GM19468 (cell line): ENCODE data around the gene UNC13D.
"Not testable (repeated sequence)": the region's sequence is repeated elsewhere in the genome, so short reads cannot be mapped to it uniquely, and the experiment has no call there.

Source experiments
- ATAC-seq: cut with Tn5 transposase; IDR thresholded peaks from one replicate; pipeline ENCODE4 v1.9.1; 2021; ENCODE audit warnings: mild to moderate bottlenecking, moderate library complexity, moderate number of reproducible peaks; ENCODE audit not compliant: unreplicated experiment; ENCODE audit errors: extremely low read depth

The UNC13D gene

GRCh38 chr17:75875182-75875939 lies 31.2 kb upstream of the UNC13D start:
- ATAC-seq, result no peak

DNA sequence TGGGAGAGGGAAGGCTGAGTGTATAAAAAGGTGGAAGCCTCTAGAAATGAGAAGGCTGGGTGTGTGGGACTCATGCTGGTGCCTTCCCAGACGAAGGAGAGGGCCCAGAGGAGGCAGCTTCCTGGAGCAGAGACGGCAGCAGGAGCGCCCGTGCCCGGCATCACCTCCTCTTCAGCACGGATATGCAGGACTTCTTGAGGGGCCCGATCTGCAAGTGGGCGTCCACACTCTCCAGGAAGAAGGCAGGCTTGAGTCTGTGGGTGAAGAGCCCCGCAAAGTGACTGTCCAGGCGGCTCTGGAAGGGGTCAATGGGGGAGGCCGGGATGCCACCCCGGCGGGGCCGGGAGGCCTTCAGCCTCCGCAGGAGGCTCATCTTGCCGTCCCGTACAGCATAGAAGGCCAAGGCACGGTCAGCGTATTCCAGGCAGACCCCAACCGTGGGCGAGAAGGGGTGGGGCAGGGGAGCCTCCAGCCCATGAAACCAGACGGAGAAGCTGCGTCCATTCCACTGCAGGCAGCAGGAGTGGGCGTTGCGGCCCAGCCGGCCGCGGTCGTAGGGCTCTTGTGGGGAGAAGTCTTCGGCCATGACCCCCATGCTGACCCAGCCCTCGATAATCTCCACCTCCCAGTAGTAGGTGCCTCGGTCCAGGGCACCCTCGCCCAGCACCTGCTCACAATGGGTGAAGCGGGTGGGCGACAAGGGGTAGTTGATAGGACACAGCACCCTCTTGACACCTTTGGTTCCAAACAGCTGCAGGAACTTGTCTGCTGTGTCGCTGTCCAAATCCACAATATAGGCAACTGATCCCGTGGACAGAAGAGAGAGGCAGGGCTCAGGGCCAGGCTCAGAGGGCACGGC lies 30.3 kb upstream of the UNC13D start:
- no peak for ATAC-seq

GRCh38 chr17:75873587-75874322 lies 29.6 kb upstream of the UNC13D start:
- ATAC-seq, result no peak

DNA sequence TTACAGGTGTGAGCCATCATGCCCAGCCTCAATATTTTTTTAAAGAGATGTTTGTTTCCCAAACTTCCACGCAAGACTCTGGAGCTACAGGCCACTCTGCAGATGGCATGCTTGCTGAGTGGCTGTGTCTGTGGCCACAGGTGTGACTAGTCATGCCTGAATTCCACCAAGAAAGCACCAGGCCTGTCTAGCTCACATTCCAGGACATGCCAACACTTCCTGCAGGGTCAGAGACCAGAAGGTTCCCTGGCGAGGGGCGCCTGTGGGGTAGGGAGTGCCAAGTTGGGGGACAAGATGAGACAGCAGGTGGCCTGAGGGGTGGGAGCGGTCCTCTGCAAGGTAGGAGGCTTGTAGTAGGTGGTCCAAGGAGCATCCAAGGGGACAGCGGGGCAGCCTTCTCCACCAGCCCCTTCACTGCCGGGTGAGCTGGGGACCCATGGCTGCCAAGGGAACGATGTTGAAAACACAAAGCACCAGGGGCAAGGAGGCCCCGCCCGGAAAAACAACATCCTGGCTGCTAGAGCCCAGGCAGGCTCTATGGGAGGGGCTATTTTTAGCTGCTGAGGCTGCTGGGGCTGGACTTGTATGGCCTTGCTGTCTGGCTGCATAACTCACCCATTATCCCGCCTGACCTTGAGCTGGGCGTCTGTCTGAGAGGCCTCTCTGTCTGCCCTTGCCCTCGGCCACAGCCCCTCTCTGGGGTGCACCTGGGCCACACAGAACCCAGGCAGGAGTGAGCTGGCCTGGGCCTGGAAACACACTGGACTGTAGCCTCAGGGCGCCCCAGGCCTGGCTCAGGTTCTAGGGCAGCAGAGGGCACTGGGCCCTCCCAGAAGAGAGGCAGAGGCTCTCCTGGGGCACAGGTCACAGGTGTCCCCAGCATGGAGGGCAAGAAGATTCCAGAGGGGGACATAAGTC lies 28.5 kb upstream of the UNC13D start:
- no peak for ATAC-seq

DNA sequence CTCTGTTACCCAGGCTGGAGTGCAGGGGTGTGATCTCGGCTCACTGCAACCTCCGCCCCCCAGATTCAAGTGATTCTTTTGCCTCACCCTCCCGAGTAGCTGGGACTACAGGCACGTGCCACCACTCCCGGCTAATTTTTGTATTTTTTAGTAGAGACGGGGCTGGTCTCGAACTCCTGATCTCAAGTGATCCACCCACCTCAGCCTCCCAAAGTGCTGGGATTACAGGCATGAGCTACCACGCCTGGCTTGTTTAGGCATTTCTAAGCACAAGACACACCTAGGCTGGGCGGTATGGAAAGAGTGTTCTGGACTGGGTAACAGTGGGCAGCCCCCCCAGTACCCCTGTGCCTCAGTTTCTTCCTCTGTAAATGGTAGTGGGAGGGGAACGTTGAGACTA lies 26.0 kb upstream of the UNC13D start:
- not testable (repeated sequence) for ATAC-seq

DNA sequence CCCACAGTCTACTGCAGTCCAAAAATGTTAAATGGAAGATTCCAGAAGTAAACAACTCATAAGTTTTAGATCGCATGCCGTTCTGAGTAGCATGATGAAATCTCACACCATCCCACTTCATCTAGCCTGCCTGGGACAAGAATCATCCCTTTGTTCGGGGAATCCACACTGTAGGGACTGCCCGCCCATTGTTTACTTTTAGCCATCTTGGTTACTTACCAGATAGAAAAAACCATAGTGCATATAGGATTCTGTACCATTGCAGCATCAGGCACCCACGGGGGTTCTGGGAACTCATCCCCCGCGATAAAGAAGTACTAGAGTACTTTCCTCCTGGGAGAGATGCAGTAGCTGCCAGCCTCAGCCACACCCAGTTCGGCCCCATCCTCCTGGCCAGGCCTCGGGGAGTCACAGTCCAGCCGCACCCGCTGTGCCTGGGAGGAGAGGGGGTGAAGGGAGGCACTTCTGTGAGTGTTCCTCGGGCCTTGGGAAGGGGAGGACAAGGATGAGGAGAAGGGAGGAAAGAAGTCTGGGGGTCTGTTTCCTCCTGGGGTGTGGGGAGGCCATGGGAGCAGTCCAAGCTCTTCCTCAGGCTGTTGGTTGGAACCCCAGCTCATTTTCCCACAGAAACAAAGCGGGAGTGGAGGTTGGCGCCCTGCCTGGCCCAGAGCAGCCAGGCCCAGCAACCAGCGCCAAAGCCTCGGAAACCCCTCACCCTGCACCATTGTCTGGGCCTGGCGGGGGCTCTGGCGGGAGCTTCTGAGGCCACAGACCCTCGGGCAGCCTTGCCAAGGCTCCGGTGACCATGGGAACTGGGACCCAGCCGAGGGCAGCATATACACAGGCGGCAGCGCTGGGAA lies 25.3 kb upstream of the UNC13D start:
- ATAC-seq, result no peak

DNA sequence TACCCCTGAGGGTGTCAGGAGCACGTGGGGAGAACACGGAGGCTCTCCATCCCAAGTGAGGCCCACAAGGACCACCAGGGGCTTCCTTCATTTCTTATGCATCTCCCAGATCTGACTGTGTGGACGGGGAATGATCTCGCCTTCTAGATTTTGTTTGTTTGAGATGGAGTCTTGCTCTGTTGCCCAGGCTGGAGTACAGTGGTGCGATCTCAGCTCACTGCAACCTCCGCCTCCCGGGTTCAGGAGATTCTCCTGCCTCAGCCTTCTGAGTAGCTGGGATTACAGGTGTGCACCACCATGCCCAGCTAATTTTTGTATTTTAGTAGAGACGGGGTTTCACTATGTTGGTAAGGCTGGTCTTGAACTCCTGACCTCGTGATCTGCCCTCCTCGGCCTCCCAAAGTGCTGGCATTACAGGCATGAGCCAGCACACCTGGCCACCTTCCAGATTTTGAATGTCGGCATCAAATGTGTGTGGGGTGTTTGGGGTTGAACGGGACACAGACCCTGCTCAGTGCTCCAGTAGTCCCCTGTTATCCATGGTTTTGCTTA lies 24.6 kb upstream of the UNC13D start:
- ATAC-seq, result not testable (repeated sequence)

DNA sequence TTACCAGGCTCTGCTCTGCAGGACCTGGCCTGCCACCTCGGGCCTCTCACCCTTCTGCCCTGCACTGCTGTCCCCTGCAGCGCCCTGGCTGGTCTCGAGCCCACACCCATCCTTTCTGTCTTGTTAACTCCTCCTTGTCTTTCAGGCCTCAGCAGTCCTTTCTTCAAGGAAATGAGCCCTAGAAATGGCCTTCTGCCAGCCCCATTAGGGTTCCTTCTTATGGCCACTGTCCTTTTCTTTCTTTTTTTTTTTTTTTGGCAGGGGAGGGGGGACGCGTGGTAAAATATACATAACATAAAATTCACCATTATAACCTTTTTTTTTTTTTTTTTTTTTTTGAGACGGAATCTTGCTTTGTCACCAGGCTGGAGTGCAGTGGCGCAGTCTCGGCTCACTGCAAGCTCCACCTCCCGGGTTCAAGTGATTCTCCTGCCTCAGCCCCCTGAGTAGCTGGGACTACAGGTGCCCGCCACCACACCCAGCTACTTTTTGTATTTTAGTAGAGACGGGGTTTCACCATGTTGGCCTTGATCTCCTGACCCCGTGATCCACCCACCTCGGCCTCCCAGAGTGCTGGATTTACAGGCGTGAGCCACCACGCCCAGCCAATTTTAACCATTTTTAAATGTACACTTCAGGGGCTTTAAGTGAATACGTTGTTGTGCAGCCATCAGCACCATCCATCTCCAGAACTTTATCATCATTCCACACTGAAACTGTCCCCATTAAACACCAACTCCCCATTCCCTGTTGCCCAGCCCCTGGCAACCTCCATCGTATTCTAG lies 21.4 kb upstream of the UNC13D start:
- not testable (repeated sequence) for ATAC-seq

DNA sequence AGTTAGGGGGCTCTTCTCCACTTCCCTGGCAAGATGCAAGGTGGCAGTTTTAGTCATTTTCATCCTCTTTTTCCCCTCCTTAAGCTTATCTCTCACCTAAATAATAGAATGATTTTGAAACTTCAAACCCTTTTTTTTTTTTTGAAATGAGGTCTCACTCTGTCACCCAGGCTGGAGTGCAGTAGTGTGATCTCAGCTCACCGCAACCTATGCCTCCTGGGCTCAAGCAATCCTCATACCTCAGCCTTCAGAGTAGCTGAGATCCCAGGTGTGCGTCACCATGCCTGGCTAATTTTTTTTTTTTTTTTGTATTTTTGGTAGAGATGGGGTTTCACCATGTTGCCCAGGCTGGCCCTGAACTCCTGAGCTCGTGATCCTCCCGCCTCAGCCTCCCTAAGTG lies 20.7 kb upstream of the UNC13D start:
- not testable (repeated sequence) for ATAC-seq

DNA sequence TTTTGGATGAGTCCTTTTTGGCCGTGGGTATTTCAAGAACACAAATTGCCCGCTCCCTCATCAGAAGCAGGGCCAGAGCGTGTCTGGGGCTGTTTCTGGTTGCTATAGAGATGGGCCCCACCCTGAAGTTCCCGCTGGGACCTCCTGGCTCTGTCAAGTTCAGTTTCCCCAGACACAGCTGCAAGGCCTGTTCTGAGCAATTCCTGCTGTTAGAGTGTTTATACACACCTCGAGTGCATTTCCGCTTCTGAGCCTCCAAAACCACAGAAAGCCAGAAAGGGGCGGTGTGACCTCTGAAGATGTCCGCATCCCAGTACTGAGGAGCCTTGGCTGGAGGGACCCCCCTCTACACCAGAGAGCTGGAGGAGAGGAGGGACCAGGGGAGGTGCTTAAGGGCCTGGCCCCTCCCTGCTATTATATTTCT lies 20.3 kb upstream of the UNC13D start:
- peak; percentile 60 for ATAC-seq

DNA sequence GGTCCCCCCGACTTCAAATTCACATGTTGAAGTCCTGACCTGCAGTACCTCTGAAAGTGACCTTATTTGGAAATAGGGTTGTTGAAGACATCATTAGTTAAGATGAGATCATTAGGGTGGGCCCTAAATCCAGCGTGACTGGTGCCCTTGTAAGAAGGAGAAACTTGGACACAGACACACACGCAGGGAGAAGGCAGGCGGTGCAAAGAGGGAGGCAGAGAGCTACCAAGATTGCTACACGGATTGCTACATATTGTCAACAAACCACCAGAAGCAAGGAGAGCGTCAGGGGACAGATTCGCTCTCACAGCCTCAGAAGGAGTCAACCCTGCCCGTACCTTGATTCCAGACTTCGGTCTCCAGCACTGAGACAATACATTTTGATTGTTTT lies 17.7 kb upstream of the UNC13D start:
- ATAC-seq, result no peak

GRCh38 chr17:75859358-75859757 lies 15.2 kb upstream of the UNC13D start:
- not testable (repeated sequence) for ATAC-seq

DNA sequence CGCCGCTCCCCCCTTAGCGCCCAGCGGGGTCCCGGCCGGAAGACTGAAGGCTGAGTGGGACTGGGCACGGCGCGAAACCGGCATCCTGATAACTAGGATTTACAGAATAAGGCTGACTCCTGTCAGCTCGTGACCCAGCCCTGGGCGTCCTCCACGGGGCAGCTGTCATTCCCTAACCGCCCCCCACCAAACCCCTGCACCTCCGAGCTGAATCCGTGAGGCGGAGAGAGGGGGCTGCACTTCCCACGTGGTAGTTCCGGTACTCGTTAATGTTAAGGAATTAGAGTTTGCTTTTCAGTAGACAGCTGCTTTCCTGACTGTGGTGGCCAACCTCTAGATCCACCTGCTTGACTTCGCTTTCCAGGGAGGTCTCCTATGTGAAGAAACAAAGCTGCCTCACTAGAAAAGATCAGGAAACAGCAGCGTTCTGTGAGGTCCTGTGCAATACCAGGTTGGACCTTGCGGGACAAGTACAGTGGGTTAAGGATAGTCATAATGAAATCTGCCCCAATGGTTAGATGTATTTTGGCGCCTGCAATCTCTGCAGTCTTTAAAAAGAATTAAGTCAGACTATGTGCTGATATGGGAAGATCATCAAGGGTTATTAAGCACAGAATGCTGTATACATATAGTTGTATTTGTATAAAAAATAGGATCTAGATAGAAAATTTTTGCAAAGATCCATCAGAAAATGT lies 12.0 kb upstream of the UNC13D start:
- ATAC-seq, result no peak

- peak; percentile 78 for ATAC-seq
Observed at GRCh38 chr17:75855310-75856061, 11.3 kb upstream of the UNC13D start, which contains the start of gene WBP2. TSS of gene WBP2 (minus strand) at chr17:75855335. CDS start at chr17:75855297, 38 bp downstream.

GRCh38 chr17:75854881-75855309 lies 10.7 kb upstream of the UNC13D start:
- ATAC-seq, result no peak

DNA sequence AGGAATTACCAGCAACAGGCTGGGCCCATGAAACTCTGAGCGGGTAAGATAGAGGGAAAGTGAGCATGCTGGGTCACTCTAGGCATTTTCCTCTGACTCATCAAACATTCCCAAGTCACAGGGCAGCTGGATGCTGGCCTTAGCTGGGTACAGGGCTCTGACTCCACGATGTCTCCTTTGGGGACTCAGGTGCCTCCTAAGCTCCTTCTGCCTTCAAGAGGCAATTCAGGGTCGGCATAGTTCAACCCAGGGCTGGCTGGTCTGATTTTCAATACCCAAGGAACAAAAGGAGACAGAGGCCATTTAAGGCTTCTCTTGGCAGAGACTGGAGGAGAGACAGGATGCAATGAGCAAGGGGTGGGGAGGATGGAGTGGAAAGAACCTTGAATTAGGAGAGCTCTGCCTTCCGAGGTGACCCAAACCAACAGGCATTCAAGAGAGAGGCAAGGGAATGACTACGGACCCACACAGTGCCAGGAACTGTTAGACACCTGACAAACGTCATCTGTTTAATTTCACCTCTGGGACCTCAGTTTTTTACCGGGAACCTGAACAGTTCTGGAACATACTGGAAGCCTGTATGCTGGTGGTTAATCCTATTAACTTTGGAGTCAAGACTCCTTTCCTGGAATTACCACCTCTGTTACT lies 10.0 kb upstream of the UNC13D start:
- ATAC-seq, result no peak
